ENCODE measurements around the gene HIGD2B.
"Not testable (repeated sequence)": the region's sequence is repeated elsewhere in the genome, so short reads cannot be mapped to it uniquely, and the experiment has no call there.

HIGD2B gene, protein sequence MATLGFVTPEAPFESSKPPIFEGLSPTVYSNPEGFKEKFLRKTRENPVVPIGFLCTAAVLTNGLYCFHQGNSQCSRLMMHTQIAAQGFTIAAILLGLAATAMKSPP
- total RNA-seq = 0 to 0.49 (median 0.28) reads per million in 4 experiments

- no peak for DNase-seq
Measured at GRCh38 chr15:72685925-72686794, at the start of gene HIGD2B, which contains the start of gene BBS4. HIGD2B (minus strand) TSS chr15:72686182; CDS start chr15:72676374, 9,808 bp downstream. BBS4 (plus strand) TSS chr15:72686207; CDS start chr15:72686228, 21 bp downstream.

DNA sequence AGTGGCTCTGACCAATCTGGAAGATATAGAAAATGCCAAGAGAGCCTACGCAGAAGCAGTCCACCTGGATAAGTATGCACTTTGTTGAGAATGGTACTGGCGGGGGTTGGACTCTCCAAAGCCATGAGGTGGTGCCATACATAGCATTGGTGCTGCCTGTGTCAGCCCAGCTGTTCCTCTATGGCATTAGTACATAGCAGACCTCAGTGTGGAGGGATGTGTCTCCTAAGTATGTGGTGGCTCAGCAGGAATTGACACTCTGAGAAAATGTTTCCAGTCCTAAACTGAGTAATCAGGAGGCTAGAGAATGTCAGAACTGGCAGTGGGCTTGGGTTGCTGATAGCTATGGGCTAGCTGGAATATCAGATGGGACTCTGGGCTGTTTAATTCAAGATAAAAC, 49.1 kb upstream of the HIGD2B start:
- no peak for DNase-seq

DNA sequence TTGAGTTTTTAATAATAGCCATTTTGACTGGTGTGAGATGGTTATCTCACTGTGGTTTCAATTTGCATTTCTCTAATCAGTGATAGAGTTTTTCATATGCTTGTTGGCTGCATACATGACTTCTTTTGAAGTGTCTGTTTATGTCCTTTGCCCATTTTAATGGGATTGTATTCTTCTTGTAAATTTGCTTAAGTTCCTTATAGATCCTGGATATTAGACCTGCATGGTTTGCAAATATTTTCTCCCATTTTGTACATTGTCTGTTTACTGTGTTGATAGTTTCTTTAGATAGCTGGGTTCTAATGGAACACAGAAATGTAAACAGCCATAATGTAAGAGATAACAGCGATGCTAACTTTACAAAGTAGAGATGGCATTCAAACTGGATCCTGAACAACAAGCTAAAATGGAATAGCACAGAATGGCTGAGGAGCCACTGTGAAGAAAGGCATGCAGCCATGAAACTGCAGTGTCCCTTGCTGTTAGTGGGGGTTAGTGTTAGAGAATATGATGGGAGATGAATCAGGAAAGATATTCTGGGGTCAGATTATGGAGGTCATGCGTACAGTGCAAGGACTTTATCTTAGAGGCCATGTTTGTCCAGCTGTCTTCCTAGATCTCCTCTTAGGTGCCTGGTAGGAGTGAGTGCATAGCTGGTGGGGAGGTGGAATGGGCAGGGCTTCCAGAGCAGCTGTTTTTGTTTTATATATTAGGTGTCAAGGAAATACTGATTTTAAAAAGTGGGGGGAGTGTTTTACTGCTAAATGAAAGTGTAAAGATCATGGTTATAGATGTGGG, 48.2 kb upstream of the HIGD2B start:
- no peak for DNase-seq

DNA sequence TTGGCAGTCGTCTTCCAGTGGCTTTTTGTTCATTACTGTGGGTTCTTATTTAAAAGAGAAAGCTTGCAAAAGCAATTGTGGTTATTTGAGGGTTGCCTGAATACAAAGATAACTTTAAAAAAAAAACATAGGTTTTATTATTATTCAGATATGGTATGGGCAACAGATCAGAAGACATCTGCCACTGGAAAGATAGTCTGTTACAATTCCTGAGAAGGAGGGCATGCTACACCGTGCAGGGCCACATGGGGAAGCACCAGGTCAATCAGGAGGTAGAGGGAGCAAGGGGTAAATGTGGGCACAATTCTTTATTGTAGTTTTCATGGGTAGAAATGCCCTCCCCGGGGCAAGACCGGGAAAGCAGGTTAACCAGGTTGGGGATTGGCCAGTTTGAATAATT, 46.5 kb upstream of the HIGD2B start:
- DNase-seq = no peak

DNA sequence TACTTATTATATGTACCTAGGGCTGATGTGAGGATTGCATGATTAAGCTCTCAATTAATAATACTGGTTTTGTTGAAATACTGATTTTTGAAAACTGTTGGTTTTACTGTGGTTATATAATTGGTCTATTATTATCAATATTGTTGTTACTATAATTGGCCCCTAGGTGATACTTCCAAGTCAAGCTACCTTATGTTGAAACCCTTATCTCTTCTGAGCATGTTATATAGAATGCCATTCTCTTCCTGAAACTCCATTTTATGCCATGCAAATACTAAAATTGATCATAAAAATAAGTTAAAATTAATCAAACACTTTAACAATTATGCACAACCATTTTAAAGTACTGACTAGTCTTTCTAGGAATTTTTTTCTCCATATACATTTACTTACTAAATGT, 46.1 kb upstream of the HIGD2B start:
- DNase-seq = no peak

DNA sequence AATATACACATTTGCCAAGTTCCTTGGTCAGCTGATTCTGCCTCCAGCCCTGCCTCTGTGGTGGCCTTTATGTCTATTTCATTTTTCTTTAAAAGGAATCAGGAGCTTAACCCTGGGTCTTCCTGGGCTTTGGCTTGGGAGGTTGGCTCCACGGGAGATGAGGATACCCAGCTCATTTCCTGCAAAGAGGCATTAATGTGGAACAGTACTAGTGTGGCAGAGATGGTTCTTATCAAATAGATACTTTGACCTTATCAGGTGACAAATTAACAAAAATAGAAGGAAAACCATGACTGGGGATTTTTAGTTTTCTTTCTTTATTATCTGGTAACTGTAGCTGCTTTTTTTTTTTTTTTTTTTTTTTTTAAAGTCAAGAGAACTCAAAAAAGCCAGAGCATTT, 42.8 kb upstream of the HIGD2B start:
- no peak for DNase-seq

- DNase-seq = not testable (repeated sequence)
Measured at GRCh38 chr15:72728249-72728648, 42.3 kb upstream of the HIGD2B start.

DNA sequence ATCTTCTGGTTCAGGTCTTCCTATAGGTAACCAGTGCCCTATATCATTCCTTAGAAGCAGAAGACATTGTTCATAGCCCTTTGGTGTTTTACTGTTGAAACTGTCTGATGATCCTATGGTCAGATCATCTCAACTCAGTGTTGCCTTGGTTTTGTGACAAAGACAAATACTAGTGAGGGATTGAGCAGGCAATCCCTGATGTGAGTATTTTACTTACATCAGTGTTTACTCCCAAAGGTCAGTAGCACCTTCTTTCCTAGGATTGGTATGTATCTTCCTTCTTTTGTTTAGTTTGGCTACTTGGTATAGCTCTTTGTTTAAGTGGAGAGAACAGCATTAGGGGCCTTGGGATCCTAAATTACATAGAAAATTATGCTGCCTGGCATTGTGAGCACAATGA, 41.2 kb upstream of the HIGD2B start:
- no peak for DNase-seq

- not testable (repeated sequence) for DNase-seq
Measured at GRCh38 chr15:72725851-72726250, 39.9 kb upstream of the HIGD2B start.

- no peak for DNase-seq
Measured at GRCh38 chr15:72725446-72725845, 39.5 kb upstream of the HIGD2B start.

DNA sequence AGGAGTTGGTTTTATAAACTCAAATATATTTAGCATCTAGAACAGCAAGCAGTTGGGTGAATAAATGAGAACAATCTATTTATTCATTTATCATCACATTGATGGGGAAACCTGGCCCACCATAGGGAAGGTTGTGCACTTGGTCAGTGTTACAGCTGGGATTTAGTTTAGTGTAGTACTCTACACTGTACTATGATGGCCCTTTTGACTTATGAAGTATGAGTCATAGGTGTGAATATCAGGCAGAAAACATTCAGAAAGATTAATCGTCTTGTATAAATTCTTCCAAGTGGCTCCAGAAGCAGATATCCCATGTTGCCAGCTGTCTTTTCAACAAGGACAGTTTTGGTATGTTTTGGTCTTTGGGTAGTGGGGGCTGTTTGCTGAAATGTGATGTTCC, 38.0 kb upstream of the HIGD2B start:
- DNase-seq = no peak

- DNase-seq = peak; percentile 33
Measured at GRCh38 chr15:72722071-72722696, 36.2 kb upstream of the HIGD2B start.

DNA sequence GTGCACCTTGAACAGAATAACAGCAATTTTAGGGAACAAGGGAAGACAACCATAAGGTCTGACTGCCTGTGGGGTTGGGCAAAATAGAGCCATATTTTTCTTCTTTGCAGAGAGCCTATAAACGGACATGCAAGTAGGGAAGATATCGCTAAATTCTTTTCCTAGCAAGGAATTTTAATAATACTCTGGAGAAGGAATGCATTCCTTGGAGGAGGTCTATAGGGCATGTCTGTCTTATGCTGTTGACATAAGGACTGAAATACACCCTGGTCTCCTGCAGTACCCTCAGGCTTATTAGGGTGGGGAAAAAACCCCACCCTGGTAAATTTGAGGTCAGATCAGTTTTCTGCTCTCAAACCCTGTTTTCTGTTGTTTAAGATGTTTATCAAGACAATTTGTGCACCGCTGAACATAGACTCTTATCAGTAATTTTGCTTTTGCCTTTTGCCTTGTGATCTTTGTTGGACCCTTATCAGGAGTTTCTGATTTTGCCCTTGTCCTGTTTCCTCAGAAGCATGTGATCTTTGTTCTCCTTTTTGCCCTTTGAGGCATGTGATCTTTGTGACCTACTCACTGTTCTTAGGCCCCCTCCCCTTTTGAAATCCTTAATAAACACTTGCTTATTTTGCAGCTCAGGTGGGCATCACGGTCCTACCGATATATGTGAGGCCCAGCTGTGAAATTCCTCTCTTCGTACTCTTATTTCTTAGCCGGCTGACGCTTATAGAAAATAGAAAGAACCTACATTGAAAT, 22.7 kb upstream of the HIGD2B start:
- DNase-seq = not testable (repeated sequence)

DNA sequence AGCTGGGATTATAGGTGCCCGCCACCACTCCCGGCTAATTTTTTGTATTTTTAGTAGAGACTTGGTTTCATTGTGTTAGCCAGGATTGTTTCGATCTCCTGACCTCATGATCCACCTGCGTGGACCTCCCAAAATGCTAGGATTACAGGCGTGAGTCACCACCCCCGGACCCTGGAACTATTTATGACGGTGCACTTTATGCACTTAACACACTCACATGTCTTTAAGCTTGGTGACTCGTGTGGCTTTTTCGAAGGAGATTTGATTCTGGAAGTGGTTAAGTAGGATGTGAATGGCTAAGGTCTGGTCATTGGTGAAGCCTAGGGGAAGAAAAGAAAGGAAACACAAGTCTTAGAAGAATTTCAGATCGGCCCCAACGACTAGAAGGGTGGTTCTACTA, 20.3 kb upstream of the HIGD2B start:
- no peak for DNase-seq

DNA sequence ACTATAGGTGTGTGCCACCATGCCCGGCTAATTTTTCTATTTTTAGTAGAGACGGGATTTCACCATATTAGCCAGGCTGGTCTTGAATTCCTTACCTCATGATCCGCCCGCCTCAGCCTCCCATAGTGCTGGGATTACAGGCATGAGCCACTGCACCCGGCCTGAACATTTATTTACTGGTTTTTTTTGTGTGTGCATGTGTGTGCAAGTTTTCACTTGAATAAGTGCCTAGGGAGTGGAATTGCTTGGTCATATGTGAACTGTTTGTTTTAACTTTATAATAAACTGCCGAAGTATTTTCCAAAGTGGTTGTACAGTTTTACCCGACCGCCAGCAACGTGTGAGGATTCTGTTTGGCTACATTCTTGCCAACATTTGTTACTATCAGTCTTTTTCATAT, 14.1 kb upstream of the HIGD2B start:
- DNase-seq = no peak

DNA sequence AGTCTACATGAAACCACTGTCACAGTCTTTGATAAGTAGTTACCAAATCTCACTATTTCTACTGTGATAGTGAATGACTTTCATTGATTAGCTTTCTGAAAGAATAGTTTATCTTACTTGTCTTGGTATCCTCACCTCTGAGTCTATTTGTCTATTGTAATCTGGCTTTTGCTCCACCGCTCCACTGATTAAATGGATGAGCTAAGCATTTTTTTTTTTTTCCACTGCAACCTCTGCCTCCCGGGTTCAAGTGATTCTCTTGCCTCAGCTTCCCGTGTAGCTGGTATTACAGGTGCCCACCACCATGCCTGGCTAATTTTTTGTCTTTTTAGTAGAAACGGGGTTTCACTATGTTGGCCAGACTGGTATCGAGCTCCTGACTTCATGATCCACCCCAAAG, 13.0 kb upstream of the HIGD2B start:
- DNase-seq = no peak

- DNase-seq = no peak
Measured at GRCh38 chr15:72690938-72691337, 5.0 kb upstream of the HIGD2B start.

GRCh38 chr15:72688697-72689096, 2.7 kb upstream of the HIGD2B start:
- DNase-seq = no peak

DNA sequence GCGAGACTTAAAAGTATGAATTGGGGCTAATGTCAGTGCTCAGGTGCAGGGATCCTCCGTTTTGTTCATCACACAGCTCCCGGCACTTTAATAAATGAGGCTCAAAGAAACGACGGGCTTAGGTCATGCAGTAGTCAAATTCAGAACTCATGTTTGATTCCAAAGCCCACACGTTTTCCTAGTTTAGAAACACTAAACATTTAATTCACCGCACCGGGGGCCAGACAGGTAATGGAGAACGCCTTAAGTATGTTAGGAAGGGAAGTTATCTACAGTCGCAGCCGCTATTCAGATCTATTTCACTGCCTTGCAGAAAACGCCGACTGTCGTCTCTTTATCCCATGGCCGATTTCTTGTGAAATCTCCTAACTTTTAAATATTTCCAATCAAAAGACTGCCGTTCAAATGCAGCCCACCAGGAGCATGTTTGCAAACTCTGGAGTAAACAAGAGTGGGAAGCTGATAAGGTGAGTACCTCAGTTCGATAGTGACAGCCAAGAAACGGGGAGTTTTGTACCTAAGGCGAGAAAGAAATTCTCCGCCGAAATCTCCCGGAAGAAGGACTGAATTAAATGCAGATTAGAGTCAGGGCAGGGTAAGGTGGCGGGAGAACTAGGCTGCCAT, 569 bp downstream of the HIGD2B start:
- DNase-seq = no peak

DNA sequence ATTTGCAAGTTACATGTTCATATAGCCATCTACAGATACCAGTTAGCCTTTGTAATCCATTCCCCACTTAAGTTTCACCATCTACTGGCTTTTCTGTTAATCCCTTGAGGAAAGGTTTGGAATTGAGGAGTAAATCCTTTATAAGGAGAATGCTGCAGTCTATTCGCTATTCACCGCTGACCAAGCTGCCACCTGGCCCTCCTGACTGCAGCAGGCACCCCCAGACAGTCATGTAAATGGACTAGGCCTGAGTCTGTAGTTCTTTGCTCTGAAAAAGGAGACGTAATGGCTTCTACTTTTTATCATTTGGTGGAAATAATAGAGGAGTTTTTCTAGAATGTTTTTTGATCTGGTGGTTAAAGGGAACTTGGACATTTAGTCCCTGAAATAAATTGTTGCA, 3.2 kb downstream of the HIGD2B start:
- DNase-seq = no peak

GRCh38 chr15:72680931-72681330, 5.1 kb downstream of the HIGD2B start:
- no peak for DNase-seq

- DNase-seq = no peak
Measured at GRCh38 chr15:72676838-72677237, 9.1 kb downstream of the HIGD2B start.

Measured in effector CD8-positive, alpha-beta T cell (primary cell).